ENCODE data around the gene ABHD2.

The ABHD2 gene

DNA sequence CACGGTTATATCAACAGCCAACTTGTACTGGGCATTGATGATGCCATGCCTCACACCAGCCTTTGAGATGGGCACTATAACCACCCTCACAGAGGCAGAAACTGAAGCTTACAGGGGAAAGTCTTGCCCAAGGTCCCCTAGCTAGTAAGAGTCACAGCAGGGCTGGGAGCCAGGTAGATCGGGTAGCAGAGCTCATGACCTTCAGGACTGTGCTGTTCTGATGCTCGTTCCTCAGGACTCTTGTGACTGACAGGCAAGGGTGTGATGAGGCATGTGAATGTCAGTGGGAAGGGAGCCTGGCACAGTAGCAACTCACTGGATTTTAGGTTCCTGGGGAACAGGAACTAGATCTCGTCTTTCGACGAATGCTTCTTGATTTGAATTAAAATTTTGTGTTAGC, 67.4 kb downstream of the ABHD2 start:
- Histone ChIP-seq H3K9ac (ENCODE audit: low read length) (no peak overlapping the region), H3K4me3 (ENCODE audit: low read depth, low read length, poor library complexity, severe bottlenecking) (no peak overlapping the region), H3K4me2 (ENCODE audit: low read length) (no peak overlapping the region), H3K27ac (ENCODE audit: low read depth, low read length, poor library complexity, severe bottlenecking) (no peak overlapping the region), H3K9me3 (ENCODE audit: low read length) (no peaks in the 10 kb centered on the region), H3K36me3 (ENCODE audit: insufficient read depth, low read length) (peaks cover 49% of the 10 kb centered on the region), H3F3A (ENCODE audit: insufficient read depth, low read length) (no peaks in the 10 kb centered on the region), H2AFZ (ENCODE audit: low read length) (no peak overlapping the region), H3K9me2 (ENCODE audit: low read depth, low read length) (no peaks in the 10 kb centered on the region), H3K79me2 (ENCODE audit: insufficient read depth, low read length) (no peaks in the 10 kb centered on the region), H3K4me1 (ENCODE audit: insufficient read depth, low read length, severe bottlenecking) (no peaks in the 10 kb centered on the region), H3K27me3 (ENCODE audit: insufficient read depth, low read length) (no peaks in the 10 kb centered on the region), H4K20me1 (ENCODE audit: insufficient read depth, low read length) (no peaks in the 10 kb centered on the region)
- TF ChIP-seq EZH2 (IDR thresholded peaks at IDR 0.05; ENCODE audit: borderline replicate concordance, low read length): no peak
- TF ChIP-seq, protein P1, sequence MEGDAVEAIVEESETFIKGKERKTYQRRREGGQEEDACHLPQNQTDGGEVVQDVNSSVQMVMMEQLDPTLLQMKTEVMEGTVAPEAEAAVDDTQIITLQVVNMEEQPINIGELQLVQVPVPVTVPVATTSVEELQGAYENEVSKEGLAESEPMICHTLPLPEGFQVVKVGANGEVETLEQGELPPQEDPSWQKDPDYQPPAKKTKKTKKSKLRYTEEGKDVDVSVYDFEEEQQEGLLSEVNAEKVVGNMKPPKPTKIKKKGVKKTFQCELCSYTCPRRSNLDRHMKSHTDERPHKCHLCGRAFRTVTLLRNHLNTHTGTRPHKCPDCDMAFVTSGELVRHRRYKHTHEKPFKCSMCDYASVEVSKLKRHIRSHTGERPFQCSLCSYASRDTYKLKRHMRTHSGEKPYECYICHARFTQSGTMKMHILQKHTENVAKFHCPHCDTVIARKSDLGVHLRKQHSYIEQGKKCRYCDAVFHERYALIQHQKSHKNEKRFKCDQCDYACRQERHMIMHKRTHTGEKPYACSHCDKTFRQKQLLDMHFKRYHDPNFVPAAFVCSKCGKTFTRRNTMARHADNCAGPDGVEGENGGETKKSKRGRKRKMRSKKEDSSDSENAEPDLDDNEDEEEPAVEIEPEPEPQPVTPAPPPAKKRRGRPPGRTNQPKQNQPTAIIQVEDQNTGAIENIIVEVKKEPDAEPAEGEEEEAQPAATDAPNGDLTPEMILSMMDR (IDR thresholded peaks at IDR 0.05; ENCODE audit: low read length): no peak

DNA sequence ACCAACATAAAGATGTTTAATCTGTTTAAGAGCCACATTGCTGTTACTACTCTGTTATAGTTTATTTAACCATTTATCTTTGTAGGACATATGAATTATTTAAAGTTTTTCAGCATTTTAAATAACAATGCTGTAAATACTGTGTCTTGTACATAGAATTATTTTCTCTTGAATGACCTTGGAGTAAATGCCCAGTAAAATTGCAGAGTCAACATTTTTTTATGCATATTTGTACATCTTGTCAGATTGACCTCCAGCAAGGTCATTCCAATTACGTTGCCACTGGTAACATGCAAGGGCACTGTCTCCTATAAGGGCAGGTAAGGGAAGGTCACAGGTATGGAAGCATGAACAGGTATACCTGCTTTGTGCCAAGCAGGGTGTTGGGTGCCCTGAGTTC, 68.8 kb downstream of the ABHD2 start:
- no peaks in the 10 kb centered on the region for H3K9me3 ChIP-seq (ENCODE audit: low read length)
- TF ChIP-seq EZH2 (IDR thresholded peaks at IDR 0.05; ENCODE audit: borderline replicate concordance, low read length): no peak
- TF ChIP-seq, protein P1 (IDR thresholded peaks at IDR 0.05; ENCODE audit: low read length): no peak
- H3K9me2 ChIP-seq (ENCODE audit: low read depth, low read length): no peaks in the 10 kb centered on the region
- H4K20me1 ChIP-seq (ENCODE audit: insufficient read depth, low read length): no peaks in the 10 kb centered on the region
- no peaks in the 10 kb centered on the region for H3K4me1 ChIP-seq (ENCODE audit: insufficient read depth, low read length, severe bottlenecking)
- H3K4me3 ChIP-seq (ENCODE audit: low read depth, low read length, poor library complexity, severe bottlenecking): no peak overlapping the region
- peaks cover 49% of the 10 kb centered on the region for H3K36me3 ChIP-seq (ENCODE audit: insufficient read depth, low read length)
- H3K4me2 ChIP-seq (ENCODE audit: low read length): no peak overlapping the region
- no peak overlapping the region for H3K27ac ChIP-seq (ENCODE audit: low read depth, low read length, poor library complexity, severe bottlenecking)
- H2AFZ ChIP-seq (ENCODE audit: low read length): no peak overlapping the region
- H3K27me3 ChIP-seq (ENCODE audit: insufficient read depth, low read length): no peaks in the 10 kb centered on the region
- H3K9ac ChIP-seq (ENCODE audit: low read length): no peak overlapping the region
- no peaks in the 10 kb centered on the region for H3K79me2 ChIP-seq (ENCODE audit: insufficient read depth, low read length)
- H3F3A ChIP-seq (ENCODE audit: insufficient read depth, low read length): no peaks in the 10 kb centered on the region

DNA sequence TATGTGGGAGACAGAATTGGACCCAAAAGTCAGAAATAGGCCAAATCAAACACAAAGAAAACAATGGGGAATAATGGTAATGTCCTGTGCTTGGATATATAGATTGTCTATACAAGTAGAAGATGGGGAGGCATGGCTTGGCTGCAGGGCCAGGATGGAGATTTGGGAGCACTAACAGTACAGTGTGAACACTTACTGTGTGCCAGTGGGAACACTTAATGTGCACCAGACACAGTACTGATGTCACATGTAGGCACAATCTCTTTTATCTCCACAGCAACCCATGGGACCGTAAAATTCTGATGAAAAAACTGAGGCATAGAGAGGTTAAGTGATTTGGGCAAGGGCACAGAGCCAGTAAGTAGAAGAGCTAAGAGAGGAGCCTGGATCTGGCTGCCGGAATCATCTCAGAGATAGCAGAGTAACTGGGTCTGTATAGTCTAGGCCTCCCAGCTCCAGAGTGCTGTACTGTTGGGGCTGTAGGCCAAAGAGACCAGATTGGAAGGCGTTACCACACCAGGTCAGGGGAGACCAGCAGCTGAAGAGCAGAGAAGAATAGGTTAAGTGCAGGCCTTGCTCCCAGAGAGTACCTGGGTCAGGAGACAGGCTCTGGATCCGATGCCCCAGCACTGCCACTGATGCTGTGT, 69.8 kb downstream of the ABHD2 start:
- Histone ChIP-seq H2AFZ (ENCODE audit: low read length) (no peak overlapping the region), H3K9me2 (ENCODE audit: low read depth, low read length) (no peaks in the 10 kb centered on the region), H3K9ac (ENCODE audit: low read length) (no peak overlapping the region), H3K79me2 (ENCODE audit: insufficient read depth, low read length) (no peaks in the 10 kb centered on the region), H3K27me3 (ENCODE audit: insufficient read depth, low read length) (no peaks in the 10 kb centered on the region), H3K9me3 (ENCODE audit: low read length) (no peaks in the 10 kb centered on the region), H3K4me1 (ENCODE audit: insufficient read depth, low read length, severe bottlenecking) (no peaks in the 10 kb centered on the region), H3K4me3 (ENCODE audit: low read depth, low read length, poor library complexity, severe bottlenecking) (no peak overlapping the region), H3K36me3 (ENCODE audit: insufficient read depth, low read length) (peaks cover 44% of the 10 kb centered on the region), H4K20me1 (ENCODE audit: insufficient read depth, low read length) (no peaks in the 10 kb centered on the region), H3K27ac (ENCODE audit: low read depth, low read length, poor library complexity, severe bottlenecking) (no peak overlapping the region), H3K4me2 (ENCODE audit: low read length) (no peak overlapping the region), H3F3A (ENCODE audit: insufficient read depth, low read length) (no peaks in the 10 kb centered on the region)
- TF ChIP-seq, protein P1 (IDR thresholded peaks at IDR 0.05; ENCODE audit: low read length): no peak
- no peak for TF ChIP-seq EZH2 (IDR thresholded peaks at IDR 0.05; ENCODE audit: borderline replicate concordance, low read length)

Measured in OCI-LY1 (cell line).